Keratinocyte (primary cell): Measurements from ENCODE around the gene TEX261. TPM values are rescaled to one million over a fixed set of nuclear protein-coding genes. Genes with fewer than 3 reads are reported as not detected.

Experiments
- DNase-seq: peaks from one replicate; pipeline ENCODE4 v3.0.0-alpha.2; 2011; ENCODE audit warnings: low read depth, missing footprints, low spot score
- FAIRE-seq: peaks from 2 replicates; lab custom pipeline; 2011; peaks lifted over from hg19 to GRCh38; lab: Jason Lieb, UNC
- H2AFZ ChIP-seq: 2 replicates; pipeline ENCODE4 v1.6.0; 2012; ENCODE audit warnings: low read length, control low read depth, inconsistent platforms; ENCODE audit not compliant: control insufficient read depth
- H3K27ac ChIP-seq: 2 replicates; pipeline ENCODE4 v1.5.1; 2011; ENCODE audit warnings: low read length; ENCODE audit not compliant: control insufficient read depth, insufficient read depth
- H3K27me3 ChIP-seq: 3 replicates; pipeline ENCODE4 v1.6.0; 2011; ENCODE audit warnings: low read length; ENCODE audit not compliant: control insufficient read depth, insufficient read depth; ENCODE audit errors: extremely low read depth
- H3K36me3 ChIP-seq, 2 experiments: 2 replicates in 1 of 2; 3 replicates in 1 of 2; pipeline ENCODE4 v1.5.1; 2011; ENCODE audit warnings: low read length in 2 of 2, mild to moderate bottlenecking in 1 of 2; ENCODE audit not compliant: control insufficient read depth in 2 of 2, insufficient read depth in 2 of 2; ENCODE audit errors: extremely low read depth in 1 of 2
- H3K4me1 ChIP-seq: 3 replicates; pipeline ENCODE4 v1.5.1; 2011; ENCODE audit warnings: low read length; ENCODE audit not compliant: control insufficient read depth, insufficient read depth; ENCODE audit errors: extremely low read depth
- H3K4me2 ChIP-seq: 3 replicates; pipeline ENCODE4 v1.6.0; 2011; ENCODE audit warnings: low read depth, low read length; ENCODE audit not compliant: control insufficient read depth, insufficient read depth; ENCODE audit errors: extremely low read depth
- H3K4me3 ChIP-seq, 3 experiments: fragments of 200-600 bp in 1 of 3; sonication (generic) in 1 of 3; 2 replicates in 2 of 3; 3 replicates in 1 of 3; pipeline ENCODE4 v1.5.1; 2011 to 2016; ENCODE audit warnings: low read length in 3 of 3, mild to moderate bottlenecking in 3 of 3, control low read depth in 2 of 3, inconsistent platforms in 1 of 3, low read depth in 1 of 3, mixed read lengths in 1 of 3, mixed run types in 1 of 3, moderate library complexity in 1 of 3; ENCODE audit not compliant: control insufficient read depth in 2 of 3, insufficient read depth in 2 of 3; ENCODE audit errors: extremely low read depth in 1 of 3
- H3K79me2 ChIP-seq: 2 replicates; pipeline ENCODE4 v1.6.0; 2012; ENCODE audit warnings: low read length; ENCODE audit not compliant: control insufficient read depth, insufficient read depth
- H3K9ac ChIP-seq: 3 replicates; pipeline ENCODE4 v1.6.0; 2011; ENCODE audit warnings: low read length; ENCODE audit not compliant: control insufficient read depth, insufficient read depth; ENCODE audit errors: extremely low read depth
- H3K9me1 ChIP-seq: 3 replicates; pipeline ENCODE4 v1.6.0; 2011; ENCODE audit warnings: low read length; ENCODE audit not compliant: control insufficient read depth, insufficient read depth; ENCODE audit errors: extremely low read depth
- H3K9me3 ChIP-seq: 2 replicates; pipeline ENCODE4 v1.5.1; 2012; ENCODE audit warnings: low read depth, low read length; ENCODE audit not compliant: control insufficient read depth
- H4K20me1 ChIP-seq: 3 replicates; pipeline ENCODE4 v1.6.0; 2011; ENCODE audit warnings: low read length; ENCODE audit not compliant: control insufficient read depth, insufficient read depth; ENCODE audit errors: extremely low read depth
- CTCF ChIP-seq, 3 experiments: IDR thresholded peaks in 1 of 3; conservative IDR thresholded peaks in 1 of 3; optimal IDR thresholded peaks in 1 of 3; 2 replicates in 2 of 3; 3 replicates in 1 of 3; pipeline versions ENCODE3 to v1.5.1; 2011; ENCODE audit warnings: low read length in 3 of 3, mild to moderate bottlenecking in 3 of 3, moderate library complexity in 2 of 3, control low read depth in 1 of 3, inconsistent platforms in 1 of 3; ENCODE audit not compliant: insufficient read depth in 2 of 3; ENCODE audit errors: extremely low read depth in 1 of 3
- EZH2 ChIP-seq: IDR thresholded peaks from one replicate; pipeline ENCODE4 v1.6.1; 2012; ENCODE audit warnings: inconsistent platforms, mild to moderate bottlenecking, low read length, moderate library complexity
- dilution Hi-C: fragments of 300-500 bp; cut with MboI; formaldehyde crosslinking; loops from one replicate; pipeline ENCODE4 v1.7.0; 2020; ENCODE audit warnings: low sequenced_read_pairs; ENCODE audit not compliant: extremely low pct_ligation_motif_present
- polyA plus RNA-seq, 5 experiments: library from polyadenylated mRNA; depleted of rRNA in 3 of 5; stranded (reverse) in 3 of 5; stranded (forward) in 1 of 5; unstranded in 1 of 5; fragments of >200 nt; gene quantifications; 1 replicate in 1 of 5; 2 replicates in 3 of 5; 3 replicates in 1 of 5; pipeline versions ENCODE4 v1.2.1 to v1.2.3, GENCODE V29; 2011 to 2012; ENCODE audit warnings: missing spikeins in 2 of 5, low read depth in 1 of 5, low replicate concordance in 1 of 5

Gene TEX261
- polyA plus RNA-seq, 1 donor (not counting 4 experiments of a cell fraction or from before 2014, with no cell fraction given): 78.8 TPM

DNA sequence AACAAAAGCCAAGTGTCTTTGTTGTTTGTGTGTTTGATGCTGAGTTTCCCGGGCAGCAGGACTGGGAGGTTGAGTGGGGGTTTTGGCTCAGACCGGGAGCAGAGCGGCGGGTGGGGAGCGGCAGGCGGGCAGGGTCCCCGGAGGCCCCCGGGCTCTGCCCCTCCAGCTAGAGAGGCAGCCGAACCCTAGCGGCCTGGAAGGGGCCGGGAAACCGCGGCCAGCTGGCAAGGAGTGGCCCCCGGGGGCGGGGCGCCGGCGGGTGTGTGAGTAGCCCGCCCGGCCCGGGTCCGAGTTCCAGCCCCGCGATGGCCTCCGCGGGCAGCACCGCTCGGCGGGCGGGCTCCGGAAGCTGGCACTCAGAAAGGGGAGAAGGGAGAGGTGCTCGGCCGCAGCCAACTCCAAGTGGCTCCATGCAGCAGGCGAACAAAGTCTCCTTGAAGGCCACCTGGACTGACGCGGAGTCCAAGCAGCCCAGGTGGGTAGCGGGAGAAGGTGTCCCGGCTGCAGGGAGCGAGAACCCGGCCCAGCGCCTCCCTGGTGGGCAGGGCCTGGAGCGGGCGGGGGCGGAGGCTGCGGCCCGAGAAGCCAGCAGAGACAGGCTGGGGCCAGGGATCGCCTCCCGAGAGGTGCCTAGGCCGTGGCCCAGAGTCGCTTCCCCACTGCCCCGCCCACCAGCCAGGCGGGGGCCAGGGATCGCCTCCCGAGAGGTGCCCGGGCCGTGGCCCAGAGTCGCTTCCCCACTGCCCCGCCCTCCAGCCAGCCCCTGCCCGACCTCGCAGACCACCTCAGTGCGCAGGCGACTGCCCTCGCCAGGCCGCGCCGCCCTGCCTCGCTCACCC lies 16.1 kb downstream of the TEX261 start, which contains the start of gene ANKRD53:
ANKRD53 (plus strand) TSS at position 290 of the 839 bp plus-strand sequence; CDS start at position 306, 16 bp downstream.
- dilution Hi-C loops: no loop called here
- Histone ChIP-seq H3K4me2 (peak within 1 kb of the TSS; percentile 97), H2AFZ (peak within 1 kb of the TSS; percentile 91), H3K9me1 (no peaks in the 10 kb centered on the region), H3K79me2 (no peaks in the 10 kb centered on the region), H3K9ac (peak within 1 kb of the TSS; percentile 64), H3K36me3 (no peaks in the 10 kb centered on the region), H3K27me3 (no peaks in the 10 kb centered on the region), H3K27ac (peak within 1 kb of the TSS; percentile 40), H3K4me3 (peak within 1 kb of the TSS; percentile 34 to 71 (median 64)), H3K4me1 (peaks cover 18% of the 10 kb centered on the region), H3K9me3 (no peaks in the 10 kb centered on the region), H4K20me1 (no peaks in the 10 kb centered on the region)
- FAIRE-seq (no peak), DNase-seq (no peak)
- TF ChIP-seq EZH2 (no peak), CTCF (optimal IDR thresholded peaks at IDR 0.05 in 1 of 3, IDR thresholded peaks at IDR 0.05 in 1 of 3, conservative IDR thresholded peaks at IDR 0.05 in 1 of 3; ENCODE audit: extremely low read depth in 1 of 3, insufficient read depth in 2 of 3, low read length in 3 of 3) (no peak)

DNA sequence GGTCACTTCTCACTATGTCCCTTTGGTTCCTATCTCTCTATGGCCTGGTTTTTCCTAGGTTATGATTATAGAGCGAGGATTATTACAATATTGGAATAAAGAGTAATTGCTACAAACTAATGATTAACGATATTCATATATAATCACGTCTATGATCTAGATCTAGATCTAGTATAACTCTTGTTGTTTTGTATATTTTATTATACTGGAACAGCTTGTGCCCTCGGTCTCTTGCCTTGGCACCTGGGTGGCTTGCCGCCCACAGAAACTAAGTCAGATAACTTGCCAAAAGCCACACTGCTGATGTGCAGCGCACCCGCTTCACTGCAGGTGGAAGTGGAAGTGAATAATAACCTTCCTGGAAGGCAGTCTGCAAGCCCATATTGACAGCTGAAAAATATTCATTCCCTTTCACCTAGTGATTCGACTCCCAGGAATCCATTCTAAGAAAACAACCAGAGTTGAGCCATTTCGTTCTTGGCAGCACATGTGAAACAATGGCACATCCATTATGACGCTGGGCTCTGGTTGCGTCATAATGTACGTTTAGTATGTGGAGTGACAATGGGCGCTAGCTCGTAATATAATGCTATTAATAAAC lies 17.0 kb downstream of the TEX261 start:
- TF ChIP-seq EZH2 (no peak), CTCF (optimal IDR thresholded peaks at IDR 0.05 in 1 of 3, IDR thresholded peaks at IDR 0.05 in 1 of 3, conservative IDR thresholded peaks at IDR 0.05 in 1 of 3; ENCODE audit: extremely low read depth in 1 of 3, insufficient read depth in 2 of 3, low read length in 3 of 3) (no peak)
- dilution Hi-C loops: no loop called here
- H3K4me2 ChIP-seq: peak overlapping the region; percentile 97
- peak; percentile 59 for DNase-seq
- no peaks in the 10 kb centered on the region for H3K9me1 ChIP-seq
- H2AFZ ChIP-seq: no peak overlapping the region
- H3K79me2 ChIP-seq: no peaks in the 10 kb centered on the region
- H3K4me1 ChIP-seq: peaks cover 18% of the 10 kb centered on the region
- peak overlapping the region; percentile 31 to 71 (median 64) for H3K4me3 ChIP-seq
- H3K9me3 ChIP-seq: no peaks in the 10 kb centered on the region
- no peaks in the 10 kb centered on the region for H3K27me3 ChIP-seq
- H3K9ac ChIP-seq: peak overlapping the region; percentile 64
- FAIRE-seq: peak; percentile 65
- peak overlapping the region; percentile 40 for H3K27ac ChIP-seq
- H3K36me3 ChIP-seq: no peaks in the 10 kb centered on the region
- H4K20me1 ChIP-seq: no peaks in the 10 kb centered on the region
